ENCODE data around the gene CTNNA3. TPM values are rescaled to one million over a fixed set of nuclear protein-coding genes. Genes with fewer than 3 reads are reported as not detected.

The CTNNA3 gene
- total RNA-seq, 2 donors from 2014 or later: not detected

DNA sequence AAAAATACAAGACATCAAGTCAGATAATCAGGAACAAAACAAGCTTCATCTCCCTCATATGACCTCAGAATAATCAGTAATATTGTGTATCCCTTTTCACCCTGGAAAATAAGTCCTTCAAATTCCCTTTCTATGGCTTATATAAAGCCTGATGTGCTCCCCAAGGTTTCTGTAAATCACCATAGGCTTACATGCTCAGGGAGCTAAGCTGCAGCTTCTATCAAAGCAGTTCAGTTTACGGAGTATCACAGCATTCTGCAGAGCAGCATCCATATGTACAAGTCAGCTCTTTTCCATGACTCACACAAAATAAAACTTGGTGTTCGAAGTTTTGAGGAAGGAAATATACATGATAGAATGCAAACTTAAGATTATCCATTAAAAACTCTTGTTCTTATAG, 544.5 kb downstream of the CTNNA3 start:
- H3K27me3 Mint-ChIP-seq: no peaks in the 10 kb centered on the region
- no peaks in the 10 kb centered on the region for H3K36me3 Mint-ChIP-seq
- no peak for DNase-seq (ENCODE audit: low spot score)

DNA sequence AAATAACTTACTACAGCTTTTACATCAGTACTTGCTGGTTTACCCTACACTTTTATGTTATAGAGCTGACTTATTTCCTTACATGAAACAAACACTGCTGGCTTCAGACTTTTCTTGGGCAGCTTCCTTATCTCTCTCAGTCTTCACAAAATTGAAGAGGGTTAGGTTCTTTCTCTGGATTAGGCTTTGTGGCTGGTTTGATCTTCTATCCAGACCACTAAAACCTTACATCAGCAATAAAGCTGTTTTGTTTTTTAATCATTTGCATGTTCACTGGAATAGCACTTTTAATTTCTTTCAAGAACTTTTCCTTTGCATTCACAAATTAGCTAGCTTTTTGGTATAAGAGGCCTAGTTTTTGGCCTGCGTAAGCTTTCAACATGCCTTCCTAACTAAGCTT, 551.5 kb downstream of the CTNNA3 start:
- ATAC-seq (no peak), DNase-seq (ENCODE audit: low spot score) (no peak)
- no peaks in the 10 kb centered on the region for H3K4me1 Mint-ChIP-seq (ENCODE audit: low read depth in 2 of 2)
- H3K27me3 Mint-ChIP-seq: no peaks in the 10 kb centered on the region
- peaks cover 5% of the 10 kb centered on the region for H3K9me3 Mint-ChIP-seq
- no peak overlapping the region for H3K4me3 Mint-ChIP-seq
- no peak overlapping the region for H3K27ac Mint-ChIP-seq
- no peaks in the 10 kb centered on the region for H3K36me3 Mint-ChIP-seq

More for the DNA sequence above, 544.5 kb downstream of the CTNNA3 start:
- ATAC-seq: no peak
- H3K4me3 Mint-ChIP-seq: no peak overlapping the region
- H3K4me1 Mint-ChIP-seq (ENCODE audit: low read depth in 2 of 2): no peaks in the 10 kb centered on the region
- no peak overlapping the region for H3K27ac Mint-ChIP-seq
- peaks cover 5% of the 10 kb centered on the region for H3K9me3 Mint-ChIP-seq

DNA sequence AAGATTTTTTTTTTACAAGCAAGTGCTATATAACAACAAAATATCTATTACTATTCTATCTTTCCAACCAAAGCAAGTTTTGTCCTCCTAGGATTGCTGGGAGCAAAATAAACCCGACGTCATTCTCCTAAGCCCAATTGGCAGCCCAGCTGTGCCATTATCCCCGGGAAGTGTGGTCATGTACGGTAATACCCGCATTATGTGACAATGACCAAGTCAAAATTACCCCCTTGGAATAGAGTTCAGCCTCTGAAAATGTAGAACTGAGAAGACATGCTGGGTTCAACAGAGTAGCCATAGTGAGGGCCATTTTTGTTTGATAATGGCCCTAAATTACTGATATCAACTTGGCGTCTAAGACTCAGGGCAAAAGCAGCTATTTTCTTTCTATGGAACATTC, 554.7 kb downstream of the CTNNA3 start:
- H3K36me3 Mint-ChIP-seq: no peaks in the 10 kb centered on the region
- no peak overlapping the region for H3K27ac Mint-ChIP-seq
- ATAC-seq (no peak), DNase-seq (ENCODE audit: low spot score) (no peak)
- H3K9me3 Mint-ChIP-seq: peaks cover 10% of the 10 kb centered on the region
- no peak overlapping the region for H3K4me3 Mint-ChIP-seq
- no peaks in the 10 kb centered on the region for H3K27me3 Mint-ChIP-seq
- H3K4me1 Mint-ChIP-seq (ENCODE audit: low read depth in 2 of 2): no peaks in the 10 kb centered on the region

DNA sequence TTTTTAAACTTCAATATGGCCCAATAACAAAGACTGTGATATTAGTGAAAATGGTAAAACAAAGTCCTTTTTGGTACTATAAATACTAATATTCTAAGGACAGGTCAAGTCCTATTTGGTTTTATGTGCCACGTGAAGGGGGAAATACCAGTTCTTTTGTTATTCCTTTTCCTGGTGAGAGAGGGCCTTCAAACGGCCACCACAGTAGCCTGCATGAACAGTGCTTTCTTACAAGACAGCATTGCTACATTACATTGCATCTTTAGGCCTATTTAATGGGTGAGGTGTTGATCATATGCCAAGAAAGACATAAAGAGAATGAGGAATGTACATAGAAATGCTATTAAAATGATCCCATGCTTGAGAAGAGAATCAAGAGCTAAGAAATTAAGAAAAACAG, 555.4 kb downstream of the CTNNA3 start:
- DNase-seq (ENCODE audit: low spot score) (no peak), ATAC-seq (no peak)
- Mint-ChIP-seq H3K27ac (no peak overlapping the region), H3K36me3 (no peaks in the 10 kb centered on the region), H3K4me1 (ENCODE audit: low read depth in 2 of 2) (no peaks in the 10 kb centered on the region), H3K4me3 (no peak overlapping the region), H3K9me3 (peaks cover 10% of the 10 kb centered on the region), H3K27me3 (no peaks in the 10 kb centered on the region)

DNA sequence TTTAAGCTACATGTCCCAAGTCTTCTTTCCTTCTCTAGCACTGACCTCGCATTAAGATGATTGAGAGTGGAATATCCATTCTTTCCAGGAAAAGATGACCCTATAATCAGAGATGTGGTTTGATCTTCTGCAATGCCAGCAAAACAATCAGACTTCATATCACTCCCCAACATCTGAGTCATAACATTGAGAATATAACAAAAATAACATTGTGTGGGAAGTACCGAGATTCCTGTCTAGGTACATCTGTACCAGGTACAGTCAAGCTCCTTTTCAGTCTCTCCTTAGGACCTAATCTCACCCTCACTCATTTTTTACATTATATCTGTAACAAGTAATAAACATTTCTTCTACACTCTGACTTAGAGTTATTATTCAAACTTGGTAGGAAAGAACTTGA, 568.6 kb downstream of the CTNNA3 start:
- H3K27me3 Mint-ChIP-seq: no peaks in the 10 kb centered on the region
- H3K36me3 Mint-ChIP-seq: no peaks in the 10 kb centered on the region
- no peak overlapping the region for H3K27ac Mint-ChIP-seq
- H3K4me3 Mint-ChIP-seq: no peak overlapping the region
- DNase-seq (ENCODE audit: low spot score): no peak
- peaks cover 7% of the 10 kb centered on the region for H3K9me3 Mint-ChIP-seq
- no peak for ATAC-seq
- no peaks in the 10 kb centered on the region for H3K4me1 Mint-ChIP-seq (ENCODE audit: low read depth in 2 of 2)

DNA sequence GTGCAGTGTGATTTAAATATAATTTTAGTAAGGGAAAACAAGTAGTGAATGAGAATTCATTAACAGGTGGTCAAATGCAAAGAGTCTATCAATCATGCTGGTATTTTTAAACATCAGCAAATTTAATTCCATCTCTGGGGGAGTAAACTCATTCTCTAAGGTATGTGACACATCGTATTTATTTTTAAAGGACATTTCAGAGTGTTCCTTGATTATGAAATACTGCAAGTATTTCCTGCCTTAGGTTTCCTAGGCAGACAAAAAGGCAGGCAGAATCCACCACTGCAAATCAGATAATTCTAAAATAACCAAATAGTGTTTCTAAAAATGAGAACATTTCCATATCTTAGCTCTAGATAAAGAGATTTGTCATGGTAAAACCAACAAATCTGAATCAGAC, 576.3 kb downstream of the CTNNA3 start:
- H3K36me3 Mint-ChIP-seq: no peaks in the 10 kb centered on the region
- no peak overlapping the region for H3K27ac Mint-ChIP-seq
- no peak overlapping the region for H3K4me3 Mint-ChIP-seq
- no peaks in the 10 kb centered on the region for H3K27me3 Mint-ChIP-seq
- ATAC-seq: no peak
- no peak for DNase-seq (ENCODE audit: low spot score)
- H3K4me1 Mint-ChIP-seq (ENCODE audit: low read depth in 2 of 2): no peaks in the 10 kb centered on the region
- peaks cover 5% of the 10 kb centered on the region for H3K9me3 Mint-ChIP-seq

DNA sequence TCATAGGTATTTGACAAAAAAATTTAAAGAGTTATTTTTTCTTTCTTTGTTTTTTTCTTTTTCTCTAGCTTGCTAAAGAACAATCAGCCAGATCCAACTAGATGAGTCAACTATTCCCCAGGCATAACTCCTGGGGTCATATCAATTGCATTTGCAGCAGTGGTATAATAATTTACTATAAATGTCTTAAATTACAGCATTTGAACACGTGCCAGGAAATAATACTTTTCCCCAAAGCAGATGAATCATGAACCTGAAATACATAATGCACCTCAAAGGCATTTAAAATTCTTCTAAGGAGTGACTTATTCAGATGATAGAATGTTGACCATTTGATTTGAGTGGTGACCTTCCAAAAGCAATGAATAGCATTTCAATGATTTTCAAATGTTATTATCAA, 580.0 kb downstream of the CTNNA3 start:
- no peak for DNase-seq (ENCODE audit: low spot score)
- Mint-ChIP-seq H3K27me3 (no peaks in the 10 kb centered on the region), H3K4me1 (ENCODE audit: low read depth in 2 of 2) (no peaks in the 10 kb centered on the region), H3K9me3 (peaks cover 3% of the 10 kb centered on the region), H3K27ac (no peak overlapping the region), H3K36me3 (no peaks in the 10 kb centered on the region), H3K4me3 (no peak overlapping the region)
- no peak for ATAC-seq

DNA sequence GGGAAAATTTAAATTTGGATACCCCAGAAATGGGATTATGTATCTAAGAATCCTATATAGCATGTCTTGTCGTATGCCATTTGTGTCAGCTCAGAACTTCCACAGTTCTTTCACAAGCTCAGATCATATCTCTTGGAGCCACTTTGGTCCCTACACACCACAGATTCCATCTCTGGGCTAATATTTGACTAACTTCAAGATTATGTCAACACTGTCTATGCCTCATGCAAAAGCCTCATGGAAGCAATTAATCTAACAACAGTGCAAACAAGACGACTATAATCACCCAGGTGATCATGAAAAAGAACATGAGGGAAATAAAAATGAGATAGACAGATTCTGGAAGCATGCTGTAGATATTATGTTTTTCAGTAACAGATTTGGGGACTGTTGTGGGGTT, 581.0 kb downstream of the CTNNA3 start:
- no peak overlapping the region for H3K4me3 Mint-ChIP-seq
- H3K27ac Mint-ChIP-seq: no peak overlapping the region
- H3K4me1 Mint-ChIP-seq (ENCODE audit: low read depth in 2 of 2): no peaks in the 10 kb centered on the region
- H3K36me3 Mint-ChIP-seq: no peaks in the 10 kb centered on the region
- ATAC-seq: no peak
- DNase-seq (ENCODE audit: low spot score): no peak
- peaks cover 3% of the 10 kb centered on the region for H3K9me3 Mint-ChIP-seq
- H3K27me3 Mint-ChIP-seq: no peaks in the 10 kb centered on the region

DNA sequence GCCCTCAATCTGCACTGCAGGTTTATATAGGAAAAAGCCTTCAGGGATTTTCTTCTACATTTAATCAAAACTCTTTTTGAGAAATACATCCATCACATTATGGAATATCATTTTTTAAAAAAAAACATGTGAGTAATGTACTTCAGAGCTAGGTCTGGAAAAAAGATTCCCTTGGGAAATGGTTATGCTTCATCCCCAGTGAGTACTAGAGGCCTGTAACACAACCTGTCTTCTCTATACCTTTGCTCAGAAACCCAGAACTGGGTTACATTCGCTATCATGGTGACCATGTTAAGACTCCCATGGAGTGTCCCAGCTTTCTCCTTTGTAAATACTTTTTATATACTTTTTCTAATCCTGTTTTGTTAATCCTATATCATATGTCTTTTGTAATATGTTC, 583.2 kb downstream of the CTNNA3 start:
- Mint-ChIP-seq H3K4me3 (no peak overlapping the region), H3K36me3 (no peaks in the 10 kb centered on the region), H3K9me3 (no peaks in the 10 kb centered on the region), H3K4me1 (ENCODE audit: low read depth in 2 of 2) (no peaks in the 10 kb centered on the region), H3K27ac (no peak overlapping the region), H3K27me3 (no peaks in the 10 kb centered on the region)
- ATAC-seq (no peak), DNase-seq (ENCODE audit: low spot score) (no peak)

DNA sequence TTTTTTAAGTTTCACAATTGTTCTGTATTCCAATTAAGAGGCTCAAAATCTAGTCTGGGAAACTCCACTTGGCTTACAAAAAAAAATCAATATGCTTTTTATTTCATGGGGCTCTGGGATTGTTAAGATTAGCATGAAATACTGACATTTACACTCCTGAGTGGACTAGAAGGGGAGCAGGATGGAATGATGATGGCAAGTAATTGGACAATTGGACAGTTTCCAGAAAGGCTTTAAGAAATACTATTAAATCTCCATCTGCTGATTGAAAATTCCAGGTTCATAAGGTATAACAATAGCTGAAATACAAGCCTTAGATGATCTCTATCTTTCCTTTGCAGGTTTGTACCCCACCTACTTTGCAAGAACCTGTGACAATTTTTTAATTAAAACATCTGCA, 585.7 kb downstream of the CTNNA3 start:
- no peak overlapping the region for H3K4me3 Mint-ChIP-seq
- H3K27ac Mint-ChIP-seq: no peak overlapping the region
- H3K27me3 Mint-ChIP-seq: no peaks in the 10 kb centered on the region
- H3K36me3 Mint-ChIP-seq: no peaks in the 10 kb centered on the region
- no peak for ATAC-seq
- H3K4me1 Mint-ChIP-seq (ENCODE audit: low read depth in 2 of 2): no peaks in the 10 kb centered on the region
- DNase-seq (ENCODE audit: low spot score): no peak
- no peaks in the 10 kb centered on the region for H3K9me3 Mint-ChIP-seq

DNA sequence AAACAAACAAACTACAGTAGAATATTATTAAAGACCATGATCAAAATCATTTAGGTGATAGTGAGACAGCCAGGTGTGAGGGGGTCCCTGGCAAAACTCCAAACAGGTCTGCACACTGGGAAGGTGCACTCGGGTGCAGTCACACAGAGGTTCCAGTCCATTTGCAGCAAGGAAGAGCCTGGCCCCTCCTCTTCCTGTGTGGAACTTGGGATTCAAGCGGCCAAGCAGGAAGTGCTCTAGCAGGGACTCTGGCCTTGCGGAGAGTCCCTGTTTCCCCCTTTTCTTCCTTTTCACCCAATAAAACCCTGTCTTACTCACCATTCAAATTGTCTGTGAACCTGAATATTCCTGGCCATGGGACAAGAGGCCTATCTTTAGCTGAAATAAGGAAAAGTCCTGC, 588.3 kb downstream of the CTNNA3 start:
- DNase-seq (ENCODE audit: low spot score) (no peak), ATAC-seq (no peak)
- Mint-ChIP-seq H3K9me3 (peaks cover 3% of the 10 kb centered on the region), H3K27ac (no peak overlapping the region), H3K36me3 (no peaks in the 10 kb centered on the region), H3K4me3 (no peak overlapping the region), H3K4me1 (ENCODE audit: low read depth in 2 of 2) (no peaks in the 10 kb centered on the region), H3K27me3 (no peaks in the 10 kb centered on the region)

DNA sequence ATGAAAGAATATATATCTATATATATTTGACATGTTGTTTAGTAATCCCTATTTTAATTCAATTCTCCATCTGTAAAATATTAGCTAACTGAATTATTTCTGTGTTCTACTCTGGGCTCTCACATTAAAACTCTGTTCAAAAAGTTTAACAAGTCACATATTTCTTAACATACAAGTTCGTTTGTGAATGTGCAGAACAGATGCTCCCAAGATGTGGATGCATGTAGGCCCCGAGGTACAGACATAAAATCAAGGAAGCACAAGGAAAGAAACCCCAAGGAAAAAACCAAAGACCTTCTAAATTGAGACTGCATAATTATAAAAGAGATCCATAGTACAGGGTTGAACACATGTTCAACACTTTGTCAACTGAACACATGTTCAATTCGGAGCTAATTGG, 595.0 kb downstream of the CTNNA3 start:
- H3K27me3 Mint-ChIP-seq: no peaks in the 10 kb centered on the region

DNA sequence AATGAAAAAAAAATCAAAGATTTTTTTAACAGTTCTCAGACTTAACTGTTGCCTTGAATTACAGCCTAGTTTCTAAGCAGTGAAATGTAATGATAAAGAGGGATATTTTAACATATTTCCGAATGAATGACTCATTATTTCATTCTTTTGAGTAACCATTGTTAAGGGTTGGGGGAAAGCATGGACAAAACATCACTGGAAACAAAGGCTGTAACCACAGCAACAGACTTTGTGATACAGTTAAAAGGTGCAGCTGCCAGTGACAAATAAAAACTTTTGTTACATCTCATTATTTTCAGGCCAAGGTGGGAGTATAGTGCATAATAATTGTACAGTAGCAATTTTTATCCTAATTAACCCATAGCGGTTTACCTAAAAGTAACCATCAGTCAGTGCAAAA, 597.5 kb downstream of the CTNNA3 start:
- ATAC-seq (no peak), DNase-seq (ENCODE audit: low spot score) (no peak)
- H3K27ac Mint-ChIP-seq: no peak overlapping the region

More for the DNA sequence above, 595.0 kb downstream of the CTNNA3 start:
- Mint-ChIP-seq H3K4me1 (ENCODE audit: low read depth in 2 of 2) (no peaks in the 10 kb centered on the region), H3K27ac (no peak overlapping the region), H3K9me3 (peaks cover 3% of the 10 kb centered on the region), H3K36me3 (no peaks in the 10 kb centered on the region), H3K4me3 (no peak overlapping the region)
- ATAC-seq (no peak), DNase-seq (ENCODE audit: low spot score) (no peak)

DNA sequence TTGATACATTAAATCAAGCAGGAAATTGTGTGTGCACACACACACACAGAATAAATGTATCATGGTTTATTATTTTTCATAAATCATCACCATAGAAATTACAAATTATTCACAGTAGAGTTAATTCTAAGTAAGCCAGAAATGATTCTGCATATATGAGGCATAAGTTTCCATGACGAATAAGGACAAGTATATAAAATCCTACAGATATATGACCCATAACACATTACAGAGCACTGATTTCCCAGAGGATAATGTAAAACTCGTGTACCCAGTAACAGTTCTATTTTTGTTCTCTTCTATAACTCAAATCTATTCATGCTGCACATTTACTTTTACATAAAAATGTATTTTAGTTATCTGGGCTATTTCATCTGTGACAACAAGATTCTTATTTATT, 600.5 kb downstream of the CTNNA3 start:
- Mint-ChIP-seq H3K27ac (no peak overlapping the region), H3K36me3 (no peaks in the 10 kb centered on the region), H3K9me3 (no peaks in the 10 kb centered on the region), H3K4me3 (no peak overlapping the region), H3K4me1 (ENCODE audit: low read depth in 2 of 2) (no peaks in the 10 kb centered on the region), H3K27me3 (no peaks in the 10 kb centered on the region)
- ATAC-seq (no peak), DNase-seq (ENCODE audit: low spot score) (no peak)

More for the DNA sequence above, 597.5 kb downstream of the CTNNA3 start:
- Mint-ChIP-seq H3K9me3 (no peaks in the 10 kb centered on the region), H3K4me1 (ENCODE audit: low read depth in 2 of 2) (no peaks in the 10 kb centered on the region), H3K27me3 (no peaks in the 10 kb centered on the region), H3K4me3 (no peak overlapping the region), H3K36me3 (no peaks in the 10 kb centered on the region)

DNA sequence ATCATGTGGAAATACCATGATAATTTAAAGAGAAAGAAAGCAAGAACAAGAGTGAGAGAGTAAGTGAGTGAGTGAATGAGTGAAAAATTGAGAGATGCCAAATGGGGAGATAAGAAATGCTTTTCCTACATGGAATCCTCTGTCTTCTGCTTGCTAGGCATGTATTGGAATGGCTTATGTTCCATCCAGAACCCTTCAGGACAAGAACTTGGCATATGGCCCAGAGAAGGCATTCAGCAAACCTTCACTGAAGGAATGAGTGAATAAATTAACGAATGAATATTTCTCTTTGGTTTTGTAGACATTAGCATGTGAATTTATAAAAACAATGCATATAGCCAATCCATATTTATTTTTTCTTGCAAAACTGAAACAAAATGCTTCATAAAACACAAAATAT, 608.0 kb downstream of the CTNNA3 start:
- Mint-ChIP-seq H3K9me3 (peaks cover 3% of the 10 kb centered on the region), H3K4me1 (ENCODE audit: low read depth in 2 of 2) (no peaks in the 10 kb centered on the region), H3K36me3 (no peaks in the 10 kb centered on the region), H3K4me3 (no peak overlapping the region), H3K27ac (no peak overlapping the region), H3K27me3 (no peaks in the 10 kb centered on the region)
- ATAC-seq (no peak), DNase-seq (ENCODE audit: low spot score) (no peak)

DNA sequence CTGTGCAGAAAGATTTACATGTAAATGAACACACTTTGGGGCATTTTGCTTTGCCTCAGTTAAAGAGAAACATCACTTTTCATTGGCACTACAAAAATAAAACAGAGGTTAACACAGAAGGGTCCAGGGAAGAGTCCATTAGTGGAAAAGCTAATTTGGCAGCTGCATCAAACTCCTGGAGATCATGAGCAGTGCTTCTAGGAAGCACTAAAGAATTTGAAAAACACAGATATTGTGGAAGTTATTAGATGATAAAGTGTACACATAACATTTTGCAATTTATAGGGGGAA, 608.9 kb downstream of the CTNNA3 start:
- Mint-ChIP-seq H3K27ac (no peak overlapping the region), H3K4me3 (no peak overlapping the region), H3K9me3 (peaks cover 3% of the 10 kb centered on the region), H3K4me1 (ENCODE audit: low read depth in 2 of 2) (no peaks in the 10 kb centered on the region), H3K36me3 (no peaks in the 10 kb centered on the region), H3K27me3 (no peaks in the 10 kb centered on the region)
- no peak for ATAC-seq
- no peak for DNase-seq (ENCODE audit: low spot score)

All from natural killer cell treated with Interleukin-12 subunit alpha and Interleukin-12 subunit beta and Interleukin-15 and Interleukin-18, amount 100 ng/mL, for 72 hours (primary cell).